GM19438 (cell line): ENCODE data around the gene KPNA4.
"Not testable (repeated sequence)": the region's sequence is repeated elsewhere in the genome, so short reads cannot be mapped to it uniquely, and the experiment has no call there.

ENCODE experiments used
- ATAC-seq: cut with Tn5 transposase; IDR thresholded peaks from one replicate; pipeline ENCODE4 v1.9.1; 2021; ENCODE audit warnings: low read depth; ENCODE audit not compliant: unreplicated experiment

Gene KPNA4

GRCh38 chr3:160565442-160566403 is at the start of gene KPNA4:
KPNA4 (minus strand) TSS chr3:160565571; CDS start chr3:160565282, 289 bp downstream.
- ATAC-seq = peak; percentile 87

- ATAC-seq = no peak
These were observed 48.3 kb upstream of the KPNA4 start for GRCh38 chr3:160613661-160614060.

- ATAC-seq = no peak
These were observed 47.2 kb upstream of the KPNA4 start for GRCh38 chr3:160612386-160613075.

- ATAC-seq = no peak
These were observed 45.8 kb upstream of the KPNA4 start for GRCh38 chr3:160611141-160611540.

GRCh38 chr3:160608870-160609269 is 43.5 kb upstream of the KPNA4 start:
- ATAC-seq = no peak

- ATAC-seq = no peak
These were observed 42.5 kb upstream of the KPNA4 start for GRCh38 chr3:160607826-160608225.

- no peak for ATAC-seq
These were observed 39.9 kb upstream of the KPNA4 start for GRCh38 chr3:160605315-160605714.

- ATAC-seq = not testable (repeated sequence)
These were observed 38.5 kb upstream of the KPNA4 start for GRCh38 chr3:160603845-160604244.

- ATAC-seq = no peak
These were observed 36.9 kb upstream of the KPNA4 start for GRCh38 chr3:160602259-160602658.

- no peak for ATAC-seq
These were observed 35.9 kb upstream of the KPNA4 start for GRCh38 chr3:160601288-160601687.

GRCh38 chr3:160598865-160599264 is 33.5 kb upstream of the KPNA4 start:
- ATAC-seq = no peak

- no peak for ATAC-seq
These were observed 22.7 kb upstream of the KPNA4 start for GRCh38 chr3:160588023-160588422.

- no peak for ATAC-seq
These were observed 21.7 kb upstream of the KPNA4 start for GRCh38 chr3:160587105-160587504.

GRCh38 chr3:160586679-160587078 is 21.3 kb upstream of the KPNA4 start:
- ATAC-seq = no peak

- ATAC-seq = no peak
These were observed 18.1 kb upstream of the KPNA4 start for GRCh38 chr3:160583451-160583850.

- no peak for ATAC-seq
These were observed 15.6 kb upstream of the KPNA4 start for GRCh38 chr3:160580938-160581337.

- ATAC-seq = no peak
These were observed 12.3 kb upstream of the KPNA4 start for GRCh38 chr3:160577556-160578195.

GRCh38 chr3:160577093-160577492 is 11.7 kb upstream of the KPNA4 start:
- ATAC-seq = no peak

- no peak for ATAC-seq
These were observed 11.2 kb upstream of the KPNA4 start for GRCh38 chr3:160576621-160577020.

- no peak for ATAC-seq
These were observed 10.2 kb upstream of the KPNA4 start for GRCh38 chr3:160575589-160575988.

GRCh38 chr3:160574636-160575035 is 9.3 kb upstream of the KPNA4 start:
- ATAC-seq = no peak
